Left lung (tissue), 10 donors: ENCODE results near the gene CSNK1G1. TPM values are rescaled to one million over a fixed set of nuclear protein-coding genes. Genes with fewer than 3 reads are reported as not detected.
"Not testable (repeated sequence)": the region's sequence is repeated elsewhere in the genome, so short reads cannot be mapped to it uniquely, and the experiment has no call there.

Experiments
- ATAC-seq: fragments of 200-7000 bp; cut with Tn5 transposase; one replicate; pipeline ENCODE4 v1.9.1; 2020; ENCODE audit warnings: moderate library complexity
- DNase-seq, 4 donors: peaks; one replicate each; pipeline ENCODE4 v3.0.0-alpha.2; 2013 to 2020
- H3K27ac ChIP-seq, 2 donors: fragments of 200-600 bp; sonication (generic) in 1 of 2; one replicate each; pipeline versions ENCODE4 v1.5.0 to v1.8.0; 2020 to 2021
- H3K27me3 ChIP-seq, 2 donors: fragments of 200-600 bp; sonication (generic) in 1 of 2; one replicate each; pipeline versions ENCODE4 v1.5.0 to v1.8.0; 2020 to 2021
- H3K36me3 ChIP-seq, 2 donors: fragments of 200-600 bp; sonication (generic) in 1 of 2; one replicate each; pipeline versions ENCODE4 v1.5.0 to v1.8.0; 2020 to 2021
- H3K4me1 ChIP-seq, 2 donors: fragments of 200-600 bp; one replicate each; pipeline ENCODE4 v1.8.0; 2021
- H3K4me3 ChIP-seq, 2 donors: fragments of 200-600 bp; sonication (generic) in 1 of 2; one replicate each; pipeline versions ENCODE4 v1.5.0 to v1.8.0; 2020 to 2021; ENCODE audit warnings: mild to moderate bottlenecking in 1 of 2
- H3K9me3 ChIP-seq, 2 donors: fragments of 200-600 bp; sonication (generic) in 1 of 2; one replicate each; pipeline versions ENCODE4 v1.5.0 to v1.8.0; 2020 to 2021
- intact Hi-C, 2 donors: fragments of 100-400 bp; cut with DNase I; formaldehyde crosslinking; loops; one replicate each; pipeline versions ENCODE4 v1.11.2 to v1.14.2; 2022
- polyA plus RNA-seq, 6 donors: library from polyadenylated mRNA; unstranded; fragments of 120-200 nt; gene quantifications; one replicate each; pipeline ENCODE4 v1.2.1, GENCODE V29; 2013; ENCODE audit not compliant: insufficient read length in 6 of 6
- total RNA-seq, 2 donors: library from RNA; stranded (reverse); fragmentation: NEBNext Ultra II Directional; extraction: Animal tissue kit (Norgen Biotek cat#: 25700); gene quantifications; one replicate each; pipeline ENCODE4 v1.2.1, GENCODE V29; 2021
- TF ChIP-seq, protein P1 (sequence below), 2 donors: fragments of 200-600 bp; sonication (generic) in 1 of 2; IDR thresholded peaks; one replicate each; pipeline versions ENCODE4 v1.5.0 to v1.8.0; 2021; ENCODE audit warnings: antibody characterized with exemption in 2 of 2
- donor health status: DM: no; HTN: yes; CAD: no.
- donor health status: DM: no; HTN: no; CAD: no.

Gene CSNK1G1
- total and polyA plus RNA-seq, 8 donors = 17.7 to 23.1 (median 20.5) TPM

DNA sequence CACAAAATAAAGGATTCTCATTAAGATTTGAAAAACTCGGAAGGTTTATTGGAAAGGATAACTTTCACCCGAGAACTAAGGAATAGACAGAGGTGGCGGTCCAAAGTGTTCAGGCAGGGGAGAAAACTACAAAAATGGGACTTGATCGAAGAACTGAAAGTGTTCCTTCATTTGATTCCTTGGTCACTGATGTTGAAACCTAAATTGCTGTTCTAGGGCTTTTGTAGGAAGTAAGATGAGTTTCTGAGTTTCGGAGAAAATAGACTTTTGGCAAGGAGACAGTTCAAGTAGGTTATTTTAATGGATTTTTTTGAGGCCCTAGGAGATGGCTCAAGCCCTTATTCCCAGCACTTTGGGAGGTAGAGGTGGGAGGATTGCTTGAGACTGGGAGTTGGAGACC lies 33.1 kb upstream of the CSNK1G1 start:
- Histone ChIP-seq H3K36me3 (peaks cover 0 to 12% of the 10 kb centered on the region in 2 donors), H3K27ac (no peak overlapping the region), H3K4me3 (peak overlapping the region in 1 of 2 donors; percentile 73), H3K4me1 (peaks cover 13 to 16% of the 10 kb centered on the region in 2 donors), H3K9me3 (no peaks in the 10 kb centered on the region), H3K27me3 (no peaks in the 10 kb centered on the region)
- ATAC-seq (no peak), DNase-seq (no peak)
- TF ChIP-seq, protein P1, sequence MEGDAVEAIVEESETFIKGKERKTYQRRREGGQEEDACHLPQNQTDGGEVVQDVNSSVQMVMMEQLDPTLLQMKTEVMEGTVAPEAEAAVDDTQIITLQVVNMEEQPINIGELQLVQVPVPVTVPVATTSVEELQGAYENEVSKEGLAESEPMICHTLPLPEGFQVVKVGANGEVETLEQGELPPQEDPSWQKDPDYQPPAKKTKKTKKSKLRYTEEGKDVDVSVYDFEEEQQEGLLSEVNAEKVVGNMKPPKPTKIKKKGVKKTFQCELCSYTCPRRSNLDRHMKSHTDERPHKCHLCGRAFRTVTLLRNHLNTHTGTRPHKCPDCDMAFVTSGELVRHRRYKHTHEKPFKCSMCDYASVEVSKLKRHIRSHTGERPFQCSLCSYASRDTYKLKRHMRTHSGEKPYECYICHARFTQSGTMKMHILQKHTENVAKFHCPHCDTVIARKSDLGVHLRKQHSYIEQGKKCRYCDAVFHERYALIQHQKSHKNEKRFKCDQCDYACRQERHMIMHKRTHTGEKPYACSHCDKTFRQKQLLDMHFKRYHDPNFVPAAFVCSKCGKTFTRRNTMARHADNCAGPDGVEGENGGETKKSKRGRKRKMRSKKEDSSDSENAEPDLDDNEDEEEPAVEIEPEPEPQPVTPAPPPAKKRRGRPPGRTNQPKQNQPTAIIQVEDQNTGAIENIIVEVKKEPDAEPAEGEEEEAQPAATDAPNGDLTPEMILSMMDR (IDR thresholded peaks at IDR 0.05) = no peak
- intact Hi-C loops = no loop called here

DNA sequence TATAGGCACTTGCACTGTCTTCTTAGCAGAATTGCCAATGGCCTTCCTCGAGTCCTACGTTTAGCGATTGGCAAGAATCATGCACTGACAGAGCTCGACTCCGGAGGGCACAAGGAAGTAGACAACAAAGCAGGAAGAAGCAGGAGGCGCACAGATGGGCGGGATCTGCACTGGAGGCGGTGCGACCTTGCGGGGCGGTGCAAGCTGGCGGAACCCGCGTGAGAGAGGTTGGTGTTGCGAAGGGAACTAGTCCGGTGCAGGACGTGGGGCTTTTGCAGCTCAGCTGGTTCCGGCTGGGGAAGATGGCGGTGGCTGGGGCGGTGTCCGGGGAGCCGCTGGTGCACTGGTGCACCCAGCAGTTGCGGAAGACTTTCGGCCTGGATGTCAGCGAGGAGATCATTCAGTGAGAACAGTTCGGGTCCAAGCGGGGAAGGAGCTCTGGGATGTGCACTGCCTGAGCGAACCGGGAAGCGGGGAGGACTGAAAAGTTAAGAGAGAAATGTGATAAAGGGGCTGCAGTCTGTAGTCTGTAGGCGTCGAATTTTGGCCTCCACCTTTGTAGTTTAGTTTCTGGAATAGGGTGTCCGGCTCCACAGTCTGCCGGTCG lies 31.7 kb upstream of the CSNK1G1 start, which contains the start of gene TRIP4:
Gene TRIP4, plus strand, starts transcription at position 275 of the 607 bp plus-strand sequence. Its CDS starts 28 bp downstream, at position 303.
- TF ChIP-seq, protein P1 (IDR thresholded peaks at IDR 0.05) = peak in 1 of 2 donors; percentile 23
- ATAC-seq = peak; percentile 100
- Histone ChIP-seq H3K27ac (peak within 1 kb of the TSS; percentile 86 to 90), H3K36me3 (peaks cover 0 to 3% of the 10 kb centered on the region in 2 donors), H3K4me3 (peak within 1 kb of the TSS; percentile 71 to 73), H3K27me3 (no peaks in the 10 kb centered on the region), H3K4me1 (peaks cover 13 to 16% of the 10 kb centered on the region in 2 donors), H3K9me3 (no peaks in the 10 kb centered on the region)
- intact Hi-C loops = no loop called here
- peak; percentile 87 to 98 (median 96) for DNase-seq

DNA sequence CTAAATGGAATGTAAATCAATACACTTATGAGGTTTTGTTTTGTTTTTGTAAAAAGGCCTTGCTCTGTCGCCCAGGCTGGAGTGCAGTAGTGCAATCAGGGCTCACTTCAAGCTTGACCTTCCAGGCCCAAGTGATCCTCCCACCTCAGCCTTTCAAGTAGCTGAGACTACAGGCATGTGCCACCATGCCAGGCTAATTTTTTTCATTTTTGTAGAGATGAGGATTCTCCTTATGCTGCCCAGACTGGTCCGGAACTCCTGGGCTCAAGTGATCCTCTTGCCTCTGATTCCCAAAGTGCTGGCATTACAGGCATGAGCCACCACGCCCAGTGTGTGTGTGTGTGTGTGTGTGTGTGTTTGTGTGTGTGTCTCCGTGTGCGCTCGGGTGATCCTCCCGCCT lies 30.3 kb upstream of the CSNK1G1 start:
- Histone ChIP-seq H3K4me1 (peaks cover 13 to 23% of the 10 kb centered on the region in 2 donors), H3K9me3 (no peaks in the 10 kb centered on the region), H3K27me3 (no peaks in the 10 kb centered on the region), H3K4me3 (no peak overlapping the region), H3K36me3 (no peaks in the 10 kb centered on the region), H3K27ac (no peak overlapping the region)
- intact Hi-C loops = no loop called here
- ATAC-seq (no peak), DNase-seq (no peak)
- TF ChIP-seq, protein P1 (IDR thresholded peaks at IDR 0.05) = no peak

DNA sequence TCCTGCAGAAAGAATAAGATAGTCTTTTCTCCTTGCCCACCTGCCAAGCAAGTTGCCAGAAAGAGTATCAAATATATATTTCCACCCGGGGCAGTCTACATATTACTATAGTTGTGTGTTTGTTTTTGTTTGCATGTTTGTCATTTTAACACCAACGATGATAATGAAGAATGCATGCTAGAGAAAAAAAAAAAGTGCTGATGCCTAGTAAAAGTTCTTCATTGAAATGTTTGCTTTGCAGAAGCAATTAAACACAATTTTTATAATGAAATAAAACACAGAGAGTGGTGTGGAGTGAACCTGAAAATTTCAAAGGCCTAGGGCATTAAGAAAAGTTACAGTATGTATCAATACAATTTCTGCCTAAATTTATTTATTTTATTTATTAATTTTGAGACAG lies 27.8 kb upstream of the CSNK1G1 start:
- Histone ChIP-seq H3K9me3 (no peaks in the 10 kb centered on the region), H3K27ac (no peak overlapping the region), H3K4me3 (no peak overlapping the region), H3K4me1 (peaks cover 10 to 25% of the 10 kb centered on the region in 2 donors), H3K36me3 (no peaks in the 10 kb centered on the region), H3K27me3 (no peaks in the 10 kb centered on the region)
- intact Hi-C loops = no loop called here
- TF ChIP-seq, protein P1 (IDR thresholded peaks at IDR 0.05) = no peak
- DNase-seq = no peak
- no peak for ATAC-seq

DNA sequence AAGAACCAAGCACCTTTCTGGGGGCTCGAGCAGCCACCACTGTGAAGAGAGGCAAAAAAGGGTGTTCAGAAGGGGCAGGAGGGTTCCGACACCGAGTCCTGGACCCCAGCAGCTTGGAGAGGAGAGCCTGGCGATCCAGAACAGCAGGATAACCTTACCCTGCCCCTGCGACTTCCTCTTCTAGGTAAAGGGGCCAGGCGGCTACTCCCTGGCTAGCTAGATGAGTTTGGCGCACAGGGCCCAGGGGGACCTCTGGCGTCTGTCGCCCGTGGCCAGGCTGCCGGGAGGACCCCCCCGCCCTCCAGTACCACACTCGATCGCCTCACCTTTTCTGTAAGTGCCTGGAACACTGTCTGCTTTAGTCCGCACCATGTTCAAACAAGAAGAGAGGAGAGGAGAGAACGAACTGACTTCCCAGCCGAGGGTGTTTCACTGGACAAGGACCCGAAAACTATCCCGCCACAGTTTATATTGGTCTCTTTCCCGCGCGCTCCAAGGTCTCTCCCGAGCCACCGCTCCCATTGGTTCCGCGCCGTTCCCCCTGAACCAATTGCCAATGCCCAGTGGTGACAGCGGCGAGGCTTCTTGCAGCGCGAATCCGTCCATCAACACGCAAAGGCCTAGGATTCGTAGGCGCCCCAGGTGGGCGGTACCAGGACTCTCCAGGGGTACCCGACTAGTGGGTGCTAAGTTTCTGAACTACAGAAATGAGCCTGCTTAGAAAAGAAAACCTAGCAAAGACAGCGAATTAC lies 25.2 kb upstream of the CSNK1G1 start, which contains the start of gene PCLAF:
Gene PCLAF, minus strand, starts transcription at position 442 of the 752 bp plus-strand sequence. Its CDS starts 70 bp downstream, at position 372.
- Histone ChIP-seq H3K9me3 (no peaks in the 10 kb centered on the region), H3K4me1 (peaks cover 0 to 17% of the 10 kb centered on the region in 2 donors), H3K27ac (no peak within 1 kb of the TSS), H3K4me3 (peak within 1 kb of the TSS; percentile 49 to 62), H3K27me3 (no peaks in the 10 kb centered on the region), H3K36me3 (no peaks in the 10 kb centered on the region)
- intact Hi-C loops = no loop called here
- DNase-seq = peak; percentile 92 to 98 (median 96)
- peak; percentile 100 for ATAC-seq
- TF ChIP-seq, protein P1 (IDR thresholded peaks at IDR 0.05) = no peak

DNA sequence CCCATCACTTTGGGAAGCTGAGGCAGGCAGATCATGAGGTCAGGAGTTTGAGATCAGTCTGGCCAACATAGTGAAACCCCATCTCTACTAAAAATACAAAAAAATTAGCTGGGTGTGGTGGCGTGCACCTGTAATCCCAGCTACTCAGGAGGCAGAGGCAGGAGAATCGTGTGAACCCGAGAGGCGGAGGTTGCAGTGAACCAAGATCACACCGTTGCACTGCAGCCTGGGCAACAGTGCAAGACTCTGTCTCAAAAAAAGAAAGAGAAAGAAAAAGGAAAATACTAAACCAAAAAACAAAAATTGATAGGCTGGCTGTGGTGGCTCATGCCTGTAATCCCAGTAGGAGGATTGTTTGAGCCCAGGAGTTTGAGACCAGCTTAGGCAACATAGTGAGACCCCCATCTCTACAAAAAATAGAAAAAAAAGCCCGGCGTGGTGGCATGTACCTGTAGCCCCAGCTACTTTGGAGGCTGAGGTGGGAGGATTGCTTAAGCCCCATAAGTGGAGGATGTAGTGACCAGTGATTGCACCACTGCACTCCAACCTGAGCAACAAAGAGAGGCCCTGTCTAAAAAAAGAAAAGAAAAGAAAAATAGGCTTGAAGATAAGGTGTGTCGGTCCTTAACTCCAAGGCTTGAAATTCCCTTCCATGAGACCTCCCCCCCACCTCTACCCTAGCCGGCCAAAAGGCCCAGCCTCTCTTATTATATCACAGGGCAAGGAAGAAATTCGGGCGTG lies 24.3 kb upstream of the CSNK1G1 start:
- H3K36me3 ChIP-seq, DNase-seq, intact Hi-C loops, H3K27ac ChIP-seq, H3K9me3 ChIP-seq, H3K27me3 ChIP-seq, ATAC-seq: not testable (repeated sequence)
- Histone ChIP-seq H3K4me3 (peak overlapping the region in 1 of 2 donors; percentile 62), H3K4me1 (peaks cover 0 to 17% of the 10 kb centered on the region in 2 donors)
